DND-41 (cell line): ENCODE measurements around the gene ARHGEF33.

ENCODE experiments used
- ATAC-seq: fragments of 200-7000 bp; cut with Tn5 transposase; 3 replicates; pipeline ENCODE4 v1.9.1; 2021; ENCODE audit warnings: low read depth; ENCODE audit not compliant: insufficient read depth
- DNase-seq: peaks from one replicate; pipeline ENCODE4 v3.0.0-alpha.2; 2020
- H2AFZ ChIP-seq: 2 replicates; pipeline ENCODE4 v1.6.0; 2012; ENCODE audit warnings: low read depth, low read length
- H3K27ac ChIP-seq: 2 replicates; pipeline ENCODE4 v1.5.1; 2012; ENCODE audit warnings: low read length, inconsistent platforms
- H3K27me3 ChIP-seq: fragments of 200-600 bp; sonication (generic); 2 replicates; pipeline ENCODE4 v1.6.0; 2012; ENCODE audit warnings: low read length, mild to moderate bottlenecking, inconsistent platforms; ENCODE audit not compliant: insufficient read depth, poor library complexity
- H3K36me3 ChIP-seq: 2 replicates; pipeline ENCODE4 v1.5.1; 2012; ENCODE audit warnings: low read length, inconsistent platforms; ENCODE audit not compliant: insufficient read depth
- H3K4me1 ChIP-seq: 2 replicates; pipeline ENCODE4 v1.5.1; 2012; ENCODE audit warnings: mild to moderate bottlenecking, low read length; ENCODE audit not compliant: insufficient read depth
- H3K4me2 ChIP-seq: 2 replicates; pipeline ENCODE4 v1.6.0; 2012; ENCODE audit warnings: mild to moderate bottlenecking, moderate library complexity, low read length, inconsistent platforms; ENCODE audit not compliant: insufficient read depth
- H3K4me3 ChIP-seq, 2 experiments: fragments of 200-600 bp in 1 of 2; shearing (Covaris generic) in 1 of 2; 2 replicates each; pipeline ENCODE4 v1.5.1; 2012 to 2016; ENCODE audit warnings: inconsistent platforms in 2 of 2, low read length in 2 of 2, mild to moderate bottlenecking in 2 of 2, low read depth in 1 of 2, moderate library complexity in 1 of 2
- H3K79me2 ChIP-seq: 2 replicates; pipeline ENCODE4 v1.6.0; 2012; ENCODE audit warnings: low read length, inconsistent platforms; ENCODE audit not compliant: insufficient read depth
- H3K9ac ChIP-seq: 2 replicates; pipeline ENCODE4 v1.6.0; 2012; ENCODE audit warnings: low read depth, mild to moderate bottlenecking, inconsistent platforms, low read length, moderate library complexity
- H3K9me3 ChIP-seq: 2 replicates; pipeline ENCODE4 v1.5.1; 2012; ENCODE audit warnings: low read length, moderate library complexity, mild to moderate bottlenecking, inconsistent platforms; ENCODE audit not compliant: insufficient read depth, severe bottlenecking
- H4K20me1 ChIP-seq: 2 replicates; pipeline ENCODE4 v1.6.0; 2012; ENCODE audit warnings: low read length; ENCODE audit not compliant: insufficient read depth
- CTCF ChIP-seq: IDR thresholded peaks from 2 replicates; pipeline ENCODE4 v1.5.1; 2012; ENCODE audit warnings: borderline replicate concordance, low read length, moderate library complexity, mild to moderate bottlenecking; ENCODE audit not compliant: poor library complexity, severe bottlenecking; ENCODE audit errors: extremely low read depth
- EZH2 ChIP-seq: IDR thresholded peaks from 3 replicates; pipeline ENCODE4 v1.6.1; 2012; ENCODE audit warnings: borderline replicate concordance, low read depth, mild to moderate bottlenecking, moderate library complexity, low read length, inconsistent platforms; ENCODE audit not compliant: severe bottlenecking

The ARHGEF33 gene

GRCh38 chr2:39017334-39017733, 127.7 kb downstream of the ARHGEF33 start:
- H3K27ac ChIP-seq, result no peak overlapping the region
- H3K9ac ChIP-seq, result no peak overlapping the region
- no peak for ATAC-seq
- no peak overlapping the region for H3K4me2 ChIP-seq
- H3K79me2 ChIP-seq, result no peaks in the 10 kb centered on the region
- peaks cover 17% of the 10 kb centered on the region for H3K36me3 ChIP-seq
- H3K4me3 ChIP-seq, result no peak overlapping the region
- H3K4me1 ChIP-seq, result no peaks in the 10 kb centered on the region
- no peaks in the 10 kb centered on the region for H3K9me3 ChIP-seq
- H4K20me1 ChIP-seq, result no peaks in the 10 kb centered on the region
- DNase-seq, result no peak
- no peaks in the 10 kb centered on the region for H3K27me3 ChIP-seq
- TF ChIP-seq CTCF (no peak), EZH2 (no peak)
- H2AFZ ChIP-seq, result no peak overlapping the region

GRCh38 chr2:39018638-39019037, 129.0 kb downstream of the ARHGEF33 start:
- Histone ChIP-seq H4K20me1 (no peaks in the 10 kb centered on the region), H3K9ac (no peak overlapping the region), H3K4me1 (no peaks in the 10 kb centered on the region), H3K4me2 (no peak overlapping the region), H2AFZ (no peak overlapping the region), H3K27me3 (no peaks in the 10 kb centered on the region), H3K79me2 (no peaks in the 10 kb centered on the region), H3K27ac (no peak overlapping the region), H3K4me3 (no peak overlapping the region), H3K9me3 (no peaks in the 10 kb centered on the region), H3K36me3 (peaks cover 16% of the 10 kb centered on the region)
- TF ChIP-seq CTCF (no peak), EZH2 (no peak)
- DNase-seq, result no peak
- ATAC-seq, result no peak

GRCh38 chr2:39020383-39020782, 130.7 kb downstream of the ARHGEF33 start:
- no peak for DNase-seq
- Histone ChIP-seq H3K79me2 (no peaks in the 10 kb centered on the region), H2AFZ (no peak overlapping the region), H3K4me3 (no peak overlapping the region), H3K36me3 (peaks cover 19% of the 10 kb centered on the region), H3K4me1 (no peaks in the 10 kb centered on the region), H3K4me2 (no peak overlapping the region), H4K20me1 (no peaks in the 10 kb centered on the region), H3K27ac (no peak overlapping the region), H3K27me3 (no peaks in the 10 kb centered on the region), H3K9me3 (no peaks in the 10 kb centered on the region), H3K9ac (no peak overlapping the region)
- no peak for ATAC-seq
- TF ChIP-seq EZH2, result no peak
- TF ChIP-seq CTCF, result no peak
